ENCODE measurements around the gene AHCYL2.

AHCYL2 gene

GRCh38 chr7:129393255-129393654 is 168.4 kb downstream of the AHCYL2 start:
- H3K9me3 ChIP-seq (ENCODE audit: insufficient read depth, low read depth, low read length): no peaks in the 10 kb centered on the region
- 0 out of 2 replicates have a peak, but pooled peaks cover 3% of the 10 kb centered on the region for H3K36me3 ChIP-seq (ENCODE audit: insufficient read depth, low read length)
- no peaks in the 10 kb centered on the region for H3K9me2 ChIP-seq (replicated peaks; ENCODE audit: low read depth, low read length)
- no peak overlapping the region for H2AFZ ChIP-seq (ENCODE audit: low read length)
- H3K4me2 ChIP-seq (ENCODE audit: low read depth, low read length, poor library complexity, severe bottlenecking): no peak overlapping the region
- no peaks in the 10 kb centered on the region for H3K79me2 ChIP-seq (ENCODE audit: insufficient read depth, low read length)
- H4K20me1 ChIP-seq (ENCODE audit: insufficient read depth, low read length, poor library complexity, severe bottlenecking): no peaks in the 10 kb centered on the region
- H3F3A ChIP-seq (ENCODE audit: low read depth): no peaks in the 10 kb centered on the region
- no peaks in the 10 kb centered on the region for H3K27me3 ChIP-seq (ENCODE audit: insufficient read depth, low read length, poor library complexity, severe bottlenecking)
- H3K4me3 ChIP-seq (ENCODE audit: low read length, poor library complexity, severe bottlenecking): no peak overlapping the region
- no peak for TF ChIP-seq CTCF (conservative IDR thresholded peaks at IDR 0.05; ENCODE audit: low read length)
- TF ChIP-seq EZH2phosphoT487 (IDR thresholded peaks at IDR 0.05; ENCODE audit: borderline replicate concordance): no peak
- no peak overlapping the region for H3K9ac ChIP-seq (ENCODE audit: low read depth, low read length, poor library complexity, severe bottlenecking)
- no peaks in the 10 kb centered on the region for H3K4me1 ChIP-seq (ENCODE audit: insufficient read depth, low read length, poor library complexity, severe bottlenecking)

GRCh38 chr7:129394101-129394500 is 169.3 kb downstream of the AHCYL2 start:
- no peak overlapping the region for H3K4me3 ChIP-seq (ENCODE audit: low read length, poor library complexity, severe bottlenecking)
- no peaks in the 10 kb centered on the region for H3K27me3 ChIP-seq (ENCODE audit: insufficient read depth, low read length, poor library complexity, severe bottlenecking)

GRCh38 chr7:129394982-129395914 is 170.4 kb downstream of the AHCYL2 start:
- H4K20me1 ChIP-seq (ENCODE audit: insufficient read depth, low read length, poor library complexity, severe bottlenecking): no peaks in the 10 kb centered on the region
- no peak overlapping the region for H3K4me3 ChIP-seq (ENCODE audit: low read length, poor library complexity, severe bottlenecking)
- H3K4me2 ChIP-seq (ENCODE audit: low read depth, low read length, poor library complexity, severe bottlenecking): no peak overlapping the region
- no peak for TF ChIP-seq CTCF (conservative IDR thresholded peaks at IDR 0.05; ENCODE audit: low read length)
- TF ChIP-seq EZH2phosphoT487 (IDR thresholded peaks at IDR 0.05; ENCODE audit: borderline replicate concordance): no peak
- no peaks in the 10 kb centered on the region for H3F3A ChIP-seq (ENCODE audit: low read depth)
- no peaks in the 10 kb centered on the region for H3K4me1 ChIP-seq (ENCODE audit: insufficient read depth, low read length, poor library complexity, severe bottlenecking)
- H3K9ac ChIP-seq (ENCODE audit: low read depth, low read length, poor library complexity, severe bottlenecking): no peak overlapping the region
- no peak overlapping the region for H2AFZ ChIP-seq (ENCODE audit: low read length)
- 0 out of 2 replicates have a peak, but pooled peaks cover 3% of the 10 kb centered on the region for H3K36me3 ChIP-seq (ENCODE audit: insufficient read depth, low read length)
- no peaks in the 10 kb centered on the region for H3K9me2 ChIP-seq (replicated peaks; ENCODE audit: low read depth, low read length)
- no peaks in the 10 kb centered on the region for H3K79me2 ChIP-seq (ENCODE audit: insufficient read depth, low read length)
- no peaks in the 10 kb centered on the region for H3K9me3 ChIP-seq (ENCODE audit: insufficient read depth, low read depth, low read length)
- no peaks in the 10 kb centered on the region for H3K27me3 ChIP-seq (ENCODE audit: insufficient read depth, low read length, poor library complexity, severe bottlenecking)

More at GRCh38 chr7:129394101-129394500, 169.3 kb downstream of the AHCYL2 start:
- Histone ChIP-seq H3K36me3 (ENCODE audit: insufficient read depth, low read length) (0 out of 2 replicates have a peak, but pooled peaks cover 3% of the 10 kb centered on the region), H3K4me2 (ENCODE audit: low read depth, low read length, poor library complexity, severe bottlenecking) (no peak overlapping the region), H3F3A (ENCODE audit: low read depth) (no peaks in the 10 kb centered on the region), H3K79me2 (ENCODE audit: insufficient read depth, low read length) (no peaks in the 10 kb centered on the region), H3K9me3 (ENCODE audit: insufficient read depth, low read depth, low read length) (no peaks in the 10 kb centered on the region), H2AFZ (ENCODE audit: low read length) (no peak overlapping the region), H3K4me1 (ENCODE audit: insufficient read depth, low read length, poor library complexity, severe bottlenecking) (no peaks in the 10 kb centered on the region), H4K20me1 (ENCODE audit: insufficient read depth, low read length, poor library complexity, severe bottlenecking) (no peaks in the 10 kb centered on the region), H3K9me2 (replicated peaks; ENCODE audit: low read depth, low read length) (no peaks in the 10 kb centered on the region), H3K9ac (ENCODE audit: low read depth, low read length, poor library complexity, severe bottlenecking) (no peak overlapping the region)
- TF ChIP-seq CTCF (conservative IDR thresholded peaks at IDR 0.05; ENCODE audit: low read length) (no peak), EZH2phosphoT487 (IDR thresholded peaks at IDR 0.05; ENCODE audit: borderline replicate concordance) (no peak)

Data from Loucy (cell line).